H1 (cell line): Measurements from ENCODE around the gene ACSL4. TPM values are rescaled to one million over a fixed set of nuclear protein-coding genes. Genes with fewer than 3 reads are reported as not detected.
A peak's percentile ranks its signal among the peaks of the same experiment; 100 is the strongest.

Source experiments
- CTCF ChIA-PET: fragments of 300-600 bp; sonication (Branson Sonifier 250); formaldehyde crosslinking; loops from one replicate; lab custom pipeline; 2021; ENCODE audit not compliant: partially characterized antibody; lab: Charles Lee
- POLR2A ChIA-PET: fragments of 300-600 bp; sonication (Branson Sonifier 250); formaldehyde crosslinking; loops from one replicate; lab custom pipeline; 2021; ENCODE audit warnings: inconsistent platforms; ENCODE audit not compliant: partially characterized antibody; lab: Charles Lee
- DNase-seq, 2 experiments: peaks; one replicate each; pipeline versions ENCODE4 v3.0.0 to v3.0.0-alpha.2; 2010 to 2022; ENCODE audit warnings: low spot score in 2 of 2, low read depth in 1 of 2, mixed read lengths in 1 of 2
- FAIRE-seq: peaks from 2 replicates; lab custom pipeline; 2011; peaks lifted over from hg19 to GRCh38; lab: Jason Lieb, UNC
- H2AFZ ChIP-seq: 2 replicates; pipeline ENCODE4 v1.8.1; 2012; ENCODE audit warnings: low read length, inconsistent platforms
- H2AK5ac ChIP-seq: 2 replicates; pipeline ENCODE4 v1.6.1; 2013; ENCODE audit warnings: low read depth, low read length
- H2BK120ac ChIP-seq: replicated peaks from 2 replicates; pipeline ENCODE3; 2013; ENCODE audit warnings: low read depth, low read length, inconsistent platforms
- H2BK12ac ChIP-seq: 2 replicates; pipeline ENCODE4 v1.6.1; 2013; ENCODE audit warnings: low read depth, low read length
- H2BK15ac ChIP-seq: 2 replicates; pipeline ENCODE4 v1.6.1; 2013; ENCODE audit warnings: low read length
- H2BK20ac ChIP-seq: 2 replicates; pipeline ENCODE4 v1.6.1; 2013; ENCODE audit warnings: low read length
- H2BK5ac ChIP-seq: 2 replicates; pipeline ENCODE4 v1.6.1; 2013; ENCODE audit warnings: low read depth, low read length
- H3K14ac ChIP-seq: 2 replicates; pipeline ENCODE4 v1.6.1; 2013; ENCODE audit warnings: inconsistent platforms; ENCODE audit not compliant: insufficient read length
- H3K18ac ChIP-seq: 2 replicates; pipeline ENCODE4 v1.6.1; 2013; ENCODE audit warnings: low read length; ENCODE audit errors: extremely low read depth
- H3K23ac ChIP-seq: 2 replicates; pipeline ENCODE4 v1.6.1; 2013; ENCODE audit warnings: inconsistent platforms; ENCODE audit not compliant: insufficient read length
- H3K23me2 ChIP-seq: 2 replicates; pipeline ENCODE4 v1.6.1; 2013; ENCODE audit warnings: low read depth, low read length
- H3K27ac ChIP-seq: 2 replicates; pipeline ENCODE4 v1.6.1; 2011; ENCODE audit warnings: low read depth, low read length, inconsistent platforms
- H3K27me3 ChIP-seq, 4 experiments: replicated peaks in 1 of 4; 1 replicate in 1 of 4; 2 replicates in 3 of 4; pipeline versions ENCODE4 v1.6.1 to v1.8.1; 2011 to 2013; ENCODE audit warnings: low read length in 3 of 4, mild to moderate bottlenecking in 3 of 4, inconsistent platforms in 2 of 4, mixed read lengths in 2 of 4, moderate library complexity in 1 of 4; ENCODE audit not compliant: control insufficient read depth in 3 of 4, insufficient read depth in 3 of 4; ENCODE audit errors: extremely low read depth in 1 of 4
- H3K36me3 ChIP-seq, 4 experiments: 2 replicates each; pipeline versions ENCODE4 v1.6.1 to v1.8.1; 2011 to 2013; ENCODE audit warnings: mild to moderate bottlenecking in 4 of 4, low read length in 3 of 4, moderate library complexity in 2 of 4, control low read depth in 1 of 4, inconsistent platforms in 1 of 4; ENCODE audit not compliant: insufficient read depth in 4 of 4, control insufficient read depth in 2 of 4
- H3K4ac ChIP-seq: replicated peaks from 2 replicates; pipeline ENCODE3; 2013; ENCODE audit warnings: low read length, low read depth, mixed read lengths, inconsistent platforms; ENCODE audit not compliant: insufficient read length
- H3K4me1 ChIP-seq, 4 experiments: replicated peaks in 1 of 4; 1 replicate in 1 of 4; 2 replicates in 3 of 4; pipeline versions ENCODE4 v1.6.1 to v1.8.1; 2011 to 2013; ENCODE audit warnings: low read length in 3 of 4, inconsistent platforms in 2 of 4, mixed read lengths in 1 of 4; ENCODE audit not compliant: insufficient read depth in 4 of 4, control insufficient read depth in 3 of 4
- H3K4me2 ChIP-seq, 2 experiments: 2 replicates each; pipeline versions ENCODE4 v1.6.1 to v1.8.1; 2011 to 2013; ENCODE audit warnings: low read depth in 2 of 2, low read length in 2 of 2, control low read depth in 1 of 2, inconsistent platforms in 1 of 2, mild to moderate bottlenecking in 1 of 2; ENCODE audit not compliant: insufficient read depth in 1 of 2
- H3K4me3 ChIP-seq, 4 experiments: fragments of 200-600, 300-600 bp in 1 of 4; sonication (generic), shearing (Covaris generic), sonication (Bioruptor Twin) in 1 of 4; 2 replicates each; pipeline versions ENCODE4 v1.5.1 to v1.8.1; 2011 to 2016; ENCODE audit warnings: low read length in 4 of 4, low read depth in 3 of 4, control low read depth in 2 of 4, inconsistent platforms in 2 of 4, mild to moderate bottlenecking in 2 of 4, mixed read lengths in 1 of 4, moderate library complexity in 1 of 4; ENCODE audit not compliant: insufficient read depth in 2 of 4; ENCODE audit errors: extremely low read depth in 1 of 4
- H3K56ac ChIP-seq: replicated peaks from 2 replicates; pipeline ENCODE3; 2013; ENCODE audit warnings: low read depth, mild to moderate bottlenecking, mixed read lengths, low read length, inconsistent platforms; ENCODE audit not compliant: insufficient read length
- H3K79me1 ChIP-seq: 2 replicates; pipeline ENCODE4 v1.6.1; 2013; ENCODE audit warnings: low read depth, low read length, control low read depth
- H3K79me2 ChIP-seq, 2 experiments: 2 replicates each; pipeline versions ENCODE4 v1.6.1 to v1.8.1; 2012 to 2013; ENCODE audit warnings: low read length in 2 of 2, mild to moderate bottlenecking in 2 of 2, inconsistent platforms in 1 of 2; ENCODE audit not compliant: insufficient read depth in 2 of 2, control insufficient read depth in 1 of 2
- H3K9ac ChIP-seq, 4 experiments: replicated peaks in 1 of 4; 1 replicate in 1 of 4; 2 replicates in 3 of 4; pipeline versions ENCODE4 v1.6.1 to v1.8.1; 2011 to 2013; ENCODE audit warnings: low read depth in 3 of 4, low read length in 3 of 4, control low read depth in 2 of 4, mild to moderate bottlenecking in 2 of 4, moderate library complexity in 2 of 4, inconsistent platforms in 1 of 4; ENCODE audit errors: extremely low read depth in 1 of 4
- H3K9me3 ChIP-seq, 2 experiments: 2 replicates each; pipeline versions ENCODE4 v1.6.1 to v1.8.1; 2012 to 2013; ENCODE audit warnings: mild to moderate bottlenecking in 2 of 2, moderate library complexity in 2 of 2, control low read depth in 1 of 2, inconsistent platforms in 1 of 2, low read depth in 1 of 2, low read length in 1 of 2, mixed read lengths in 1 of 2; ENCODE audit not compliant: insufficient read depth in 2 of 2
- H4K20me1 ChIP-seq, 2 experiments: replicated peaks in 1 of 2; 2 replicates each; pipeline versions ENCODE3 to v1.8.1; 2011 to 2013; ENCODE audit warnings: inconsistent platforms in 2 of 2, low read length in 2 of 2, mild to moderate bottlenecking in 1 of 2; ENCODE audit not compliant: insufficient read depth in 2 of 2, control insufficient read depth in 1 of 2
- H4K5ac ChIP-seq: 2 replicates; pipeline ENCODE4 v1.6.1; 2013; ENCODE audit warnings: low read length, low read depth, mixed read lengths, inconsistent platforms; ENCODE audit not compliant: insufficient read length
- H4K8ac ChIP-seq: 2 replicates; pipeline ENCODE4 v1.8.0; 2013; ENCODE audit warnings: mild to moderate bottlenecking, moderate library complexity, low read length, inconsistent platforms; ENCODE audit not compliant: insufficient read depth; ENCODE audit errors: extremely low read depth
- H4K91ac ChIP-seq: replicated peaks from 2 replicates; pipeline ENCODE3; 2013; ENCODE audit warnings: low read length, mixed read lengths, inconsistent platforms; ENCODE audit not compliant: insufficient read length
- ASH2L ChIP-seq: fragments of 200-600, 300-600 bp; sonication (generic); IDR thresholded peaks from one replicate; pipeline ENCODE4 v1.7.1; 2017; ENCODE audit warnings: low read length
- CHD2 ChIP-seq: IDR thresholded peaks from 2 replicates; pipeline ENCODE4 v1.6.1; 2012; ENCODE audit warnings: low read length, improper control_type of control experiment
- GABPA ChIP-seq: IDR thresholded peaks from 2 replicates; pipeline ENCODE4 v1.6.1; 2011; ENCODE audit warnings: mild to moderate bottlenecking, low read length, moderate library complexity, borderline replicate concordance; ENCODE audit not compliant: insufficient read depth
- HDAC2 ChIP-seq, 2 experiments: fragments of 300-600 bp in 1 of 2; sonication (generic) in 1 of 2; IDR thresholded peaks; 2 replicates each; pipeline ENCODE4 v1.6.1; 2011 to 2012; ENCODE audit warnings: low read depth in 2 of 2, low read length in 2 of 2, mild to moderate bottlenecking in 2 of 2, moderate library complexity in 2 of 2, borderline replicate concordance in 1 of 2, inconsistent platforms in 1 of 2
- KDM4A ChIP-seq: IDR thresholded peaks from one replicate; pipeline ENCODE4 v1.7.1; 2012; ENCODE audit warnings: low read depth, mild to moderate bottlenecking, moderate library complexity, low read length, inconsistent platforms; ENCODE audit not compliant: severe bottlenecking
- POLR2A ChIP-seq, 2 experiments: IDR thresholded peaks; 1 replicate in 1 of 2; 2 replicates in 1 of 2; pipeline ENCODE4 v1.6.1; 2011; ENCODE audit warnings: low read depth in 2 of 2, low read length in 2 of 2, mild to moderate bottlenecking in 2 of 2; ENCODE audit errors: control extremely low read depth in 1 of 2
- SP2 ChIP-seq: IDR thresholded peaks from 2 replicates; pipeline ENCODE4 v1.6.1; 2012; ENCODE audit warnings: mild to moderate bottlenecking, low read length, inconsistent platforms
- TAF1 ChIP-seq: IDR thresholded peaks from 2 replicates; pipeline ENCODE4 v1.6.1; 2011; ENCODE audit warnings: mild to moderate bottlenecking, low read depth, low read length
- WGBS, 2 experiments: shearing (Covaris generic) in 1 of 2; methylation state at CpG; one replicate each; pipeline versions ENCODE4 v1.1.6 to v1.1.7; 2013 to 2015; ENCODE audit warnings: low lambda C conversion rate in 2 of 2, mixed read lengths in 2 of 2, inconsistent platforms in 1 of 2, low coverage in 1 of 2, missing lambda C conversion rate in 1 of 2; ENCODE audit not compliant: insufficient replicate concordance in 2 of 2, insufficient coverage in 1 of 2, insufficient read length in 1 of 2; ENCODE audit errors: extremely low coverage in 1 of 2, missing lambda C conversion rate in 1 of 2; 5-methylcytosine and 5-hydroxymethylcytosine counted together
- polyA plus RNA-seq, 7 experiments: library from polyadenylated mRNA; depleted of rRNA in 3 of 7; stranded (reverse) in 5 of 7; unstranded in 2 of 7; fragments of >200 nt in 5 of 7; fragments of 200-250 nt in 2 of 7; gene quantifications; 1 replicate in 5 of 7; 2 replicates in 1 of 7; 4 replicates in 1 of 7; pipeline versions ENCODE4 v1.2.1 to v1.2.3, GENCODE V29; 2011 to 2013; ENCODE audit warnings: missing spikeins in 2 of 7, mixed read lengths in 2 of 7
- total RNA-seq: library from RNA; stranded (reverse); fragmentation: NEBNext Ultra II Directional; extraction: Animal tissue kit (Norgen Biotek cat#: 25700); gene quantifications from 2 replicates; pipeline ENCODE4 v1.2.1, GENCODE V29; 2021
- TF ChIP-seq, protein P1 (sequence below): IDR thresholded peaks from 2 replicates; pipeline ENCODE4 v1.6.1; 2012; ENCODE audit warnings: inconsistent platforms

Gene ACSL4
- total and polyA plus RNA-seq, 2 of the 8 experiments (the other 6 are each of a cell fraction or from before 2014, with no cell fraction given), result 11.3 to 47.0 TPM

DNA sequence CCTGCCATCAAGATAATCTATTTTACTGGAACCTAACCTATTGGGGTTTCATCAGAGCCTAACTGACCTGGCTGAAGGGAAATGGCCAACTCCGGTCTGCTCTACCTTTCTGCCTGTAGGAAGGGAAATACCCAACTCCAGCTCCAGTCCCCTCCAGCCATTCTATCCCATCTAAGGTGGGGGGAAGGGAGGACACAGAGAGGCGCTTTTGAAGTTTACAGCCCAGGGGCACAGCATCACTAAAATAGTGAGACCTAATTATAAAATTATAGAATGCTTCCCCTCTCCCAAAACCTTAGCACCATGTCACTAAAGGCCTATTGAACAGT lies 27.8 kb upstream of the ACSL4 start:
- Histone ChIP-seq H3K27me3 (no peaks in the 10 kb centered on the region), H3K79me2 (no peaks in the 10 kb centered on the region), H3K14ac (no peak overlapping the region), H3K56ac (no peak overlapping the region), H3K4ac (no peak overlapping the region), H4K5ac (no peak overlapping the region), H2BK12ac (no peak overlapping the region), H4K91ac (no peak overlapping the region), H3K23ac (no peak overlapping the region), H3K36me3 (no peaks in the 10 kb centered on the region), H2BK20ac (no peak overlapping the region), H2BK5ac (no peak overlapping the region)
- WGBS, 2 experiments, result 58% methylated on average over 2 of the region's 2 CpGs; no CpG with 5 or more reads in 1 of the 2 experiments
- TF ChIP-seq CHD2, result no peak
- no peak for TF ChIP-seq TAF1
- TF ChIP-seq, protein P1, sequence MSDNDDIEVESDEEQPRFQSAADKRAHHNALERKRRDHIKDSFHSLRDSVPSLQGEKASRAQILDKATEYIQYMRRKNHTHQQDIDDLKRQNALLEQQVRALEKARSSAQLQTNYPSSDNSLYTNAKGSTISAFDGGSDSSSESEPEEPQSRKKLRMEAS, result no peak
- no peak for TF ChIP-seq SP2
- TF ChIP-seq ASH2L, result no peak
- TF ChIP-seq HDAC2 (IDR thresholded peaks at IDR 0.05; ENCODE audit: borderline replicate concordance in 1 of 2, low read depth in 2 of 2, low read length in 2 of 2), result no peak
- TF ChIP-seq KDM4A, result no peak
- TF ChIP-seq POLR2A (IDR thresholded peaks at IDR 0.05; ENCODE audit: control extremely low read depth in 1 of 2, low read depth in 2 of 2, low read length in 2 of 2), result no peak
- TF ChIP-seq GABPA, result no peak
- TF ChIP-seq, all 59 proteins: peak for 0
- H3K4me3 ChIP-seq, result no peak overlapping the region
- no peak overlapping the region for H3K27ac ChIP-seq
- no peak overlapping the region for H2BK15ac ChIP-seq
- H3K23me2 ChIP-seq, result no peaks in the 10 kb centered on the region
- no peak overlapping the region for H2AK5ac ChIP-seq
- DNase-seq (no peak), FAIRE-seq (no peak)
- H2BK120ac ChIP-seq, result no peak overlapping the region
- H2AFZ ChIP-seq, result peak overlapping the region; percentile 53; the same call in 1 of the 2 replicates
- no peaks in the 10 kb centered on the region for H4K20me1 ChIP-seq
- no peaks in the 10 kb centered on the region for H3K9me3 ChIP-seq
- H3K9ac ChIP-seq, result no peak overlapping the region
- no peak overlapping the region for H4K8ac ChIP-seq
- no peaks in the 10 kb centered on the region; a peak in 1 of 7 replicates for H3K4me1 ChIP-seq
- no peak overlapping the region for H3K4me2 ChIP-seq
- CTCF ChIA-PET, result no interaction called here
- no peaks in the 10 kb centered on the region for H3K79me1 ChIP-seq
- POLR2A ChIA-PET, result interaction anchor here (0.6 to 0.9 kb wide), 2 partner anchors 41 to 338 kb away, joined by 3 read pairs; no protein-coding TSS in a partner anchor
- no peak overlapping the region for H3K18ac ChIP-seq
